HG03280 (cell line): ENCODE results near the gene PRPF19.

ENCODE experiments used
- ATAC-seq: cut with Tn5 transposase; IDR thresholded peaks from one replicate; pipeline ENCODE4 v1.9.1; 2021; ENCODE audit warnings: mild to moderate bottlenecking, moderate library complexity; ENCODE audit not compliant: unreplicated experiment

The PRPF19 gene

DNA sequence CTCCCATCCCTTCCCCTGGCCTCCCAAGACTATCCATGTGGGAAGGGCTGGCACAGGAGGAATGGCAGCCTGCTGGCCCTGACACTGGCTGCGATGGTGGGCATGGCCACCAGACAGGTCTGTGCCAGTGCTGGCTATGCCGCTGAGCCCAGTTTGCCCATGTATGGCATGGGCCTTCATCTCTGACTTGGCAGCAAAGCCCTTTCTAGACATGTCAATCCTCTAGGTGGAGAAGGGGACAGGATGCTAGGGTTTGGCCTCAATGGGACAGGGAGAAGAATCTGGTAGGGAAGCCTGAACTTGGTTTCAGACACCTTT, 30.3 kb downstream of the PRPF19 start:
- no peak for ATAC-seq

DNA sequence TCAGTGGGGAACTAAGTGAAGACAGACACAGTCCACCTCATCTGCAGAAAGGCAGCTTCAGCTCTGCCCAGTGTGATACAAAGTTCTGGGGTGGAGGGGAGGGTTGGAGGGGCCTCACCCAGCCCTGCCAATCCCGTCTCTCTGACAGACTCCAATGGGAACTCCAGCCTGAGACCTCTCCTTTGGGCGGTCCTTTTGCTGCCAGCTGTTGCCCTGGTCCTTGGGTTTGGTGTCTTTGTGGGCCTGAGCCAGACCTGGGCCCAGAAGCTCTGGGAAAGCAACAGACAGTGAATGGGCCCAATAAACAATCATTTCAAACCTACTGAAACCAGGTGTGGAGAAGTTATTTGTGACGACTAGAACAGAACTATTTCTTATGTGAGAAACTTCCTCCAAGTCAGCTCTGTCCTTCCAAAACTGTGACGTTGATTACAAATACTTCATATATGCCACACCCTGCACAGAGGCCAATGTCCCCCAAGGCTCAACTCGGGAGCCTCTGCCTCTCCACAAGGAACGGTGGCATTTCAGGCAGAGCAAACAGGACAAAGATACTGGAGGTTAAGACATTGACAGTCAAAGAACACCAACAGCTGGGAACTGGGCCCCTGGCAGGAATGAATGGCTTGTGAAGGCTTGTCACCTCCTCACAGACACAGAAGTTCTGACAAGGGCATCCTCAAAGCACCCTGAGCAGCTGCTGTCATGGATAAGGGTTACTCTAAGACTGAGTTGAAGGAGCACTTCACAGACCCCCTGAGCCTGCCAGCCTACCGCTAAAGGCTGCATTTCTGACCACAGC, 30.8 kb downstream of the PRPF19 start:
- no peak for ATAC-seq

DNA sequence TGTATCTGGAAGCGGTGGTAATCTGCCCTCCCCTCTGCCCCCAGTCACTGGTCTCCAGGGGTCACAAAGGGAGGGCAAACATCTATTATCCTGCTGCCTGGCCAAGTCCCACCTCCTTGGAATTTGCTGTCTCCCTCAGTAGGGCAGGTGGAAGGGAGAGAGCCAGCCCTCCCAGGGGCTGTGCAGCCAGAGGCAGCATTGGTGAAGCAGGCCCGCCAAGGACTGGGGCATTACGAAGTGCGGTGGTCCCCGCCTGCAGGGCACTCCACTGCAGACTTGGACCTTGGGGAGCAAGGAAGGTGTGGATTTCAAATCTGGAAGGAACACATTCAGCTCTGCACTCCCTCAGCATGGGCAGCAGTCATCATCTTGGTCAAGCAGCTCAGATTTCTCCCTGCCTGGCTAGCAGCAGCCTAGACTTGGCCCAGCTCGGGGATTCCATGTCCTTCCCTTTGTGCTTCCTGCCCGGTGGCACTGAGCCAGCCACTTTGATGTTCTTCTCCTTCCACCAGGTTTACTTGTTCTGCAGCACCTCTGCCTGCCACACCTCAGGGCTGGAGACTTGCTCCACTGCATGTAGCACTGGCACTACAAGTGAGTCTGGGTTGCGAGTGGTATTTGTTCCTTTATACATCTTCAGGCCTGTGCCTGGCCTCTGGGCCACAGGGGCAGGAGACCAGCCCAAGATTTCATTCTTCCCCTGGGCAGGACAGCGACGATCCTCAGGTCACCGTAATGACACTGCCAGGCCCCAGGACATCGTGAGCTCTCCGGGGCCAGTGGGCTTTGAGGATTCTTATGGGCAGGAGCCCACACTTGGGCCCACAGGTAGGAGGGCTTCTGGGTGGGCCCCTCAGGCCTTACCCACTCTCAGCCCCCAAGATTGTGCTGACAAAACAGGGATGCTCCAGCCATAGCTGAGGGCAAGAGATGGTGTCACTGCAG, 31.7 kb downstream of the PRPF19 start:
- no peak for ATAC-seq

DNA sequence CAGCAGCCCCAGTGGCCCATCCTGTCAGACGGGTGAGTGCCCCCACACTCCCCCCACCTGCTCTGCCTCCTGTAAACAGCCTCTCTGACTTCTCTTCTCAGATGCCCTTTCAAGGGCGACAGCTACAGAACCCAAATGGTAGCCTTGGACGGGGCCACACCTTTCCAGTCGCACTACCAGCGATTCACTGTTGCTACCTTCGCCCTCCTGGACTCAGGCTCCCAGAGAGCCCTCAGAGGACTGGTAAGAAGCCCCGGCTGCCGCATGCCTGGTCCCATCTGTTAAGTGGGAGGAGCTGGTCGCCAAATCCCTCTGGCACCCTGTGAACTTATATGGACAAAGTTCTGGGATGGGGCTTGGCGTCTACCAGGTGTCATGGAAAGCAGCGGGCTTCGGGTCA, 32.9 kb downstream of the PRPF19 start:
- ATAC-seq: no peak

DNA sequence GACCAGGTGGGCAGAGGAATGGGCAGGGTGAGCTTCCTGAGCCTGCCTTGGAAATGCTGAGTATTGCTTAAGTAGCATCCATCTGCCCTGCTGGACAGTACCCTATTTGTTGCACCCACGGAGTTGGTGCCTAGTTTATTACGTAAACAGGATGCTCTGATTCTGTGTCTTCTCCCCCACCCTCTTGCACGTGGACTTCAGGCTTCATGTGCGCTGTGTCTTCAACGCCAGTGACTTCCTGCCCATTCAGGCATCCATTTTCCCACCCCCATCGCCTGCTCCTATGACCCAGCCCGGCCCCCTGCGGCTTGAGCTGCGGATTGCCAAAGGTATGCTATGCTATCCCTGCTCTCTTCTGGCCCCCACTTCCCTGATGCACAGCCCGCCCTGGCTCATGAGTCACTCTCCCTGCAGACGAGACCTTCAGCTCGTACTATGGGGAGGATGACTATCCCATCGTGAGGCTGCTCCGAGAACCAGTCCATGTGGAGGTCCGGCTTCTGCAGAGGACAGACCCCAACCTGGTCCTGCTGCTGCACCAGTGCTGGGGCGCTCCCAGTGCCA, 33.3 kb downstream of the PRPF19 start:
- no peak for ATAC-seq

DNA sequence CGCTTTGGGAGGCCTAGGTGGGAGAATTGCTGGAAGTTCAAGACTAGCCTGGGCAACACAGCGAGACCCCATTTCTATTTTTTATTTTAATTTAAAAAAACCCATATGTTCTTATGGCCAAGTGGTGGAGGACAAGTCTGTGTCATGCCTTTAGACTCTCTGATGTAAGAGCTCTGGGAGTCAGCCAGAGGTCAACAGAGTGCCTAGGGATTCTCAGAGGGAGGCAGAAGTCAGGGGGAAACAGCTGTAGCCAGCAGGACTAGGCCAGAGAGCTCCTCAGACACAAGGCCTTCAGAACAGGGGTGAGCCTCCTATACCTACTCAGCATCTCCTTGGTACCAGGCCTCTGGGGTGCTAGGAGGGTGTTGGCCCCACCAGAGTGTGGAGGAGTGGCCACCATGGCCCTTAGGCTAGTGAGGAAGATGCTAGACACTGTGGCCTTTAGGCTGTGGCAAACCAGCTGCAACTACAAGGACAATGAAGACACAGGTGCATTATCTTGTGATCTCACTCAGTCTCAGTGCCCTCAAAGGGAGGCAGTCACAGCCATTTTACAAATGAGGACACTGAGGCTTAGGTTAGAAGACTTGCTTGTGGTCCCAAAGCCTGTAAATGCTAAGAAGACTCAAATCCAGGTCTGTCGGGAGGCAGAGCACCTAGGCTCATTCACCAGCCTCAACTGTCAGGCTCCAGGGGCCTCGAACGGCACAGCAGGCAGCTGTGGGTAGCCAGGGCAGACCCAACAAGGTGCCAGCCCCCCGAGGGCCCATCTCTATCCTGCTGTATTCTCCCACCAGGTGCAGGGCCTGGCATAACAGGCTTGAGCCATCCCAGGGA, 34.0 kb downstream of the PRPF19 start:
- no peak for ATAC-seq

DNA sequence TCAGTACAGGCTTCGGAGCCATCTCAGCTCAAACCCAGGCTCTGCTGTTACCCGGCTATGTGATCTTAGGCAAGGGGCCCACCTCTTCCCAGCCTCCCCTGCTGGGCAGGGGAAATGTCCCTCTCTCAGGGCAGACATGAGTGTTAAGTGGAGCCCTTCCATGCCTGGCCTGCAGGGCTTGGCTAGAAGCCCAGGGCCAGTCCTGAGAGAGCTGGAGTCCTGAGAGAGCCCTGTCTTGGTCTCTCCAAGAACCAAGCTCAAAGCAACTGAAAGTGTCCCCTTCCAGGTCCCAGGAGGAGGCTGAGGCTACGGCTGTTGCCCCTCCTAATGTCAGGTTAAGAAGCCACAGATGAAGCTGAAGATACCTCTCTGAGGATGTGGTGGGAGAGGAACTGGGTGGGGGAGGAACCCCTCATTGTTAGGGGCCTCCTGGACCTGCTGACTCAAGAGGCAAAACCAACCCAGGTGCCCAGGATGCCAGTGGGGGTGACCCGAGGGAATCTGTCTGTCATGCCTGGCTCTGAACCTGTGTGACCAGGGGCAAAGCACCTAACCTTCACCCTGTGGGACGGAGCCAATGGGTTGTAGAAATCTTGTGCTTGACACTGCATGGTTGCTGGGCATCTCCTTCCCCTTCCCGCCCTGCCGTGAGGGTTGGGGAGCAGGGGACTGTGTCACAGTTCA, 34.9 kb downstream of the PRPF19 start:
- no peak for ATAC-seq

DNA sequence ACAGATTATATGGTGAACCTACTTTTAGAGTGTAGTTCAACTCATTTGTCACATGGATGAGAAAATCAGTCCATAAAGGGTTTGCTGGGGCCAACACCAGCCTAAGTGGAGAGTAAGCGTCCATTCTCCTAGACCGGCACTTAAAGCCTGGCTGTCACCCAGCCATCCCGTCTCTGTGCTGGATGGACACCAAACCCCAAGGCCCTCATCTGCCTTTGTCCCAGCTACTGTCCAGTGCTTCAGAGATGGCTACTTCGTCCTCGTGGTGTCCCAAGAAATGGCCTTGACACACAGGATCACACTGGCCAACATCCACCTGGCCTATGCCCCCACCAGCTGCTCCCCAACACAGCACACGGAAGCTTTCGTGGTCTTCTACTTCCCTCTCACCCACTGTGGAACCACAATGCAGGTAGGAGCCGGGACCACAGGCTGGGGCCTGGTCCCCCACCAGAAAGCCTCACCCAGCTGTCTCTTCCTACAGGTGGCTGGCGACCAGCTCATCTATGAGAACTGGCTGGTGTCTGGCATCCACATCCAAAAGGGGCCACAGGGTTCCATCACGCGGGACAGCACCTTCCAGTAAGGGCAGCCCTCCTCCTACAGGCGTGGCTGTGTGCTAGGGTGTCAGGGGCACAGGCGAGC, 35.5 kb downstream of the PRPF19 start:
- no peak for ATAC-seq

DNA sequence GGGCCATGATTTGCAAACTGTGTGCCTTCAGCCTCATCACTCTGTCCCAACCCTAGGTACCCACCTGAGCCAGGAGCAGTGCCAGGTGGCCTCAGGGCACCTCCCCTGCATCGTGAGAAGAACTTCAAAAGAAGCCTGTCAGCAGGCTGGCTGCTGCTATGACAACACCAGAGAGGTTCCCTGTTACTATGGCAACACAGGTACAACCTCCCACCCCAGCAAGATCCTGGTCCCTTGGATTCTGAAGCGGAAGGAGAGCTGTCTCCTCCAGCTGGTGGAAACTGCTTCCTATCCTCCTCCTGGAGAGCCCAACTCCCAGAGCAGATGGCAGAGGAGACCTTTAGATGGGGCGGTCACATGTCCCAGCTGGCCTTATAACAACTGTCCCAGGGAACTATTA, 36.1 kb downstream of the PRPF19 start:
- no peak for ATAC-seq

DNA sequence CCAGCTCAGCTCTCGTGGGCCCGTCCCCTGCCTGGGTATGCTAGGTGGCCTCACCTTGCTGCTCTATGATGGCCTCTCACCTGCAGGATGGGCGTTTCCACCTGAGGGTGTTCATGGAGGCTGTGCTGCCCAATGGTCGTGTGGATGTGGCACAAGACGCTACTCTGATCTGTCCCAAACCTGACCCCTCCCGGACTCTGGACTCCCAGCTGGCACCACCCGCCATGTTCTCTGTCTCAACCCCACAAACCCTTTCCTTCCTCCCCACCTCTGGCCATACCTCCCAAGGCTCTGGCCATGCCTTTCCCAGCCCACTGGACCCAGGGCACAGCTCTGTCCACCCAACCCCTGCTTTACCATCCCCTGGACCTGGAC, 36.9 kb downstream of the PRPF19 start:
- no peak for ATAC-seq

DNA sequence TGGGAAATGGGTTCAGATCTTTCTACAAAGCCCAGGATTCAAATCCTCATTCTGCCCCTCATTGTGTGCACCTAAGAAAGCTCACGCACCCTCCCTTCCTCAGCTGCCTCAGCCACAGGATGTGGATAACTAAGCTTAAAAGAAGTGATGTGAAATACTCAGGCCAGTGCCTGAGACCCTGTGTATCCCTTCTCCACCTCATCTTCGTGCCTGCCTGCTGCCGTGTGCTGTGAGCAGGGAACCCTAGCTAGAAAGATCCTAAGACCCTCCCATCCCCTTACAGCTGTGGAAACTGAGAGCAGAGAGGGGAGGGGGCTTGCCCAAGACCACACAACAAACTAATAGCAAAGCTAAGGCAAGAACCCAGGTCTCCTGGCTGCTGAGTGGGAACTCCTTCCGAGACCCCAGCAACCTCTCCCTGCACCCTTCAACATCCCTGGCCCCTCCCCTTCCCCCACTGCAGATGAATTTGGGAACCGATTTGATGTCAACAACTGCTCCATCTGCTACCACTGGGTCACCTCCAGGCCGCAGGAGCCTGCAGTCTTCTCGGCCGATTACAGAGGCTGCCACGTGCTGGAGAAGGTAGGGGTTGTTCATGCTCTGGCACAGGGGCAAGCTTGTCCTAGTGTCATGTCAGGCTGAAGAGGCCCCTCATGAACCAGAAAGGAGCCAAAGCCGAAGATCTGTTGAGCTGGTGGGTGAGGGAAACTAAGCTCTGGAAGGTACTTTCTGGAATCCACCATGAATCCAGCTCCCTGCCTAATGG, 37.5 kb downstream of the PRPF19 start:
- no peak for ATAC-seq

DNA sequence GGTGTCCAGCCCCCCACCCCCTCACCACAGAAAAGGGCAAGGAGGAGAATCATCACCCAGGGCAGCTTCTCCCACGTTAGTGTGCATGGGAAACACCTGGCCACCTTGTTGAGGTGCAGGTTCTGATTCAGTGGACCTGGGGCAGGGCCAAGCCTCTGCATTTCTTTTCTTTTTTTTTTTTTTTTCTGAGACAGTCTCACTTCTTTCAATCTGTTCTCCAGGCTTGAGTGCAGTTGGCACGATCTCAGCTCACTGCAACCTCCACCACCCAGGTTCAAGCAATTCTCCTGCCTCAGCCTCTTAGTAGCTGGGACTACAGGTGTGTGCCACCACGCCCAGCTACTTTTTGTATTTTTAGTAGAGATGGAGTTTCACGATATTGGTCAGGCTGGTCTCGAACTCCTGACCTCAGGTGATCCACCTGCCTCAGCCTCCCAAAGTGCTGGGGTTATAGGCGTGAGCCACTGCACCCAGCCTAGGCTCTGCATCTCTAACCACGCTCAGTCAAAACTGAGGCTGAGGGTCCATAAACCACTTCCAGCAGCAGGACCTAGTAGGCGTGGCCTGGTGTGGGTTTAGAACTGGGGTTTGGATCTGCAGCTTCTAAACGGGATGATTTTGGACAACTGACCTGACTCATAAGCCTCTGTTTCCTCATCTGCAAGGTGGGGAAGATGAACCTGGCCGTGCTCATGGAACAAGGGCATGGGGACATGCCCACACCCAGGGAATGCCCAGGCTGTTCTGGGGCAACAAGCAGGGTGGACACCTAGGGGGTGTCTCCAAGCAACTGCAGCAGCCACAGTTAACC, 38.3 kb downstream of the PRPF19 start:
- ATAC-seq: no peak

DNA sequence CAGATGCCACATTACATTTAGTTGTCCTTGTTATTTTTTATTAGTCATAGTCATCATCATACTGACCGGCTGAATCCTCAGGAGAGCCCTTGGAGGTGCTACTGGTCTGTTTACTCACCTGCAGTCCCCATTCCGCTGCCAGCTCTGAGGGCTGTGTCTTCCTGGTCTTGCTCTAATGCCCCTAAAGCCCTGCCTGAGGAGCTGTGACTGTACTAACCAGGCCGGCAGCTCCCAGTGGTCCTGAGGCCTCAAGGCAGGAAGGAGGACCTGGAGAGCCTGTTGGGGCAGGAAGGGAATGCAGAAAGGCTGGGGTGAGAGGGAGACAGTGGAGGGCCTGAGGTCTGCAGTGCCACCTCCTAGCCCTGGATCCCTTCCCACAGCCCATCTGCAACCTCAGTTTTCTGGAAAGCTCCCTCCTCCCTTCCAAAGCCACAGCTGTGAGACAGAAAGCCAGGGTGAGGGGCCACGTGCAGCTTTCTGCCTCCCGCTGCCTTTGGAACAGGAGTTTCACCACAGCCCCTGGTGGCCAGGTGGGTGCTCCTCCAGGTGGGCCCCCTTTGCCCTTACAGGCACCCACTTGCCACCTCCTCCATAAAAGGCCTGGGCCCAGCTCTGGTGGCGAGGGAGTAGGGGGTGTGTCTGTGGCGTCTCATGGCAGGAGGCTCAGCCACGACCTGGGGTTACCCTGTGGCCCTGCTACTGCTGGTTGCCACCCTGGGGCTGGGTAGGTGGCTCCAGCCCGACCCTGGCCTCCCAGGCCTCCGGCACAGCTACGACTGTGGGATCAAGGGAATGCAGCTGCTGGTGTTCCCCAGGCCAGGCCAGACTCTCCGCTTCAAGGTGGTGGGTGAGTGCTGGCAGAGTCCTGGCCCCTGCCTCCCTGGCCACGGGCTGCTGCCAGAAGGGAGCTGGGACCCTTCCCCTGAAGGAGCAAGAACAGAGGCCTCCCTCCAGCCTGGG, 39.2 kb downstream of the PRPF19 start, which contains the start of gene ZP1:
Gene ZP1, plus strand, starts transcription at position 632 of the 960 bp plus-strand sequence. Its CDS starts 20 bp downstream, at position 652.
- no peak for ATAC-seq

DNA sequence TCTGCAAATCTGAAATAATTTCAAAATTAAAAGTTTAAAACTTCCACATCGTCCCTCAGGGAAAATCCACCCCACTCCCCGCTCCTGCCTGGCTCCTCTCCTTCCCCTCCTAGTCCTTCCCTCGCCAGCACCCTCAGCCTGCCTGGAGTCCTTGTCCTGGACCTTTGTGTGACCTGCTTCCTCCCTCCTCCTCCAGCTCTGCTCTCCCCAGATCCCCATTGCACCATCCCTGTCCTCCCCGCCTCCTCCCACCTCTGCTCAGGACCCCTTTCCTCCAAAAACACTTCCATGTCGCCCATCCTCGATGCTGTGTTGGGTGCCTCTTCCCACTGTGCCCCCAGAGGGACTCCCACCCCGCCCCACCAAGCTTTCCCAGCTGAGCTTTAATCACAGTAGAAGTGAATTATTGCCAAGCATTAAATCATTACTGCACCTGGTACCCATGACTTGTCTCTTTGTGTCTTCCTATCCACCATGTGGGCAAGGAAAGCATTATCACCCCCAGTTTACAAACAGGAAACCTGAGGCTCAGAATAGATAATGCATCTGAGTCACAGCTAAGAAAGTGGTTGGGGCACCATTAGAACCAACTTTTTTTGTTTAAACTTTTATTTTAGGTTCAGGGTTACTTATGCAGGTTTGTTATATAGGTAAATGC, 41.4 kb downstream of the PRPF19 start:
- no peak for ATAC-seq

DNA sequence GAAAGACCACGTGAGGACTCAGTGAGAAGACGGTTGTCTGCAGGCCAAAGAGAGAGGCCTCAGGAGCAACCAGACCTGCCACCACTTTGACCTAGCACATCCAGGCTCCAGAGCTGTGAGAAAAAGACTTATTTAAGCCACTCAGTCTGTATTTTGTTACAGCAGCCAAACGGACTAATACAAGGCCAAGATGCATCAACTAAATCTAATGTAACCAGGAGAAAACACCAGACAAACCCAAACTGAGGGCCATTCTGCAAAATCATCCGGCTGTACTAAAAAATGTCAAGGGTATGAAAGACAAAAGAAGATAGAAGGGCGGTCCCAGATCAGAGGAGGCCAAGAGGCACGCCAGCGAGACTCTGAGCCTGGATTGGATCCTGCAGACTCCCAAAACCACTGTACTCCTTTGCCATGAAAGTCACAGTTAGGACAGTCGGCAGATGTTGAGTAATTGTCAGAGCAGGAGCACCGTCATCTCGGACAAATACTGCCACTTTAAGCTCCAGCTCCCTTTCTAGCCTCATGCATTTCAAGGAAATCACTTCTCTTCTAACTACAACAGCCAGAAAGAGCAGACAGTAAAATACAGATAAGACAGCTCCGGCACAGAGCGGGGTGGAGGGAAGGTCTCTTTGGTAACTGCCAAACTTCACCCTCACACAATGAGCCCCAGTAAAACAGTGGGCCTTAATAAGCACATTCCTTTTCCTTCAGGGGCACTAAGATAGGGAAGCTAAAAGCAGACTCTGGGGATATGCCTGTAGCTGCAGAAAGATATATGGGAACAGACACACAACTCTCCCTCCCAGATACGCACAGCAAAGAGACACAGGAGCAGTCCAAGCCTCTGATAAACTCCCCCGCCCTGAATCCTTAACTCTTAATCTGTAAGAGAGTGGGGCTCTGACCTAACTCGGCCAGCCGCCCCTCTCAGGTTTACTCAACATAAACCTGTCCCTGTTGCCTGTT, 42.5 kb downstream of the PRPF19 start:
- no peak for ATAC-seq
